Vagina (tissue), 2 donors: ENCODE results near the gene PALLD. TPM values are rescaled to one million over a fixed set of nuclear protein-coding genes. Genes with fewer than 3 reads are reported as not detected.

ENCODE experiments used
- DNase-seq, 2 donors: peaks; one replicate each; pipeline ENCODE4 v3.0.0-alpha.2; 2017; ENCODE audit errors: extremely low spot score in 2 of 2
- H3K27ac ChIP-seq: fragments of 200-600 bp; sonication (generic); one replicate; pipeline ENCODE4 v1.5.1; 2019
- H3K27me3 ChIP-seq: fragments of 200-600 bp; sonication (generic); one replicate; pipeline ENCODE4 v1.5.1; 2019
- H3K36me3 ChIP-seq, 2 donors: fragments of 200-600 bp; sonication (generic); one replicate each; pipeline ENCODE4 v1.5.1; 2017 to 2019
- H3K4me1 ChIP-seq: fragments of 200-600 bp; sonication (generic); one replicate; pipeline ENCODE4 v1.5.1; 2019
- H3K4me3 ChIP-seq, 2 donors: fragments of 200-600 bp; sonication (generic); 1 replicate in 1 of 2; 2 replicates in 1 of 2; pipeline ENCODE4 v1.5.1; 2016 to 2019
- H3K9me3 ChIP-seq: fragments of 200-600 bp; sonication (generic); one replicate; pipeline ENCODE4 v1.5.1; 2019
- POLR2A ChIP-seq, 2 donors: fragments of 450-650 bp; IDR thresholded peaks; one replicate each; pipeline ENCODE4 v1.6.1; 2017; ENCODE audit warnings: antibody characterized with exemption in 2 of 2, mild to moderate bottlenecking in 2 of 2, moderate library complexity in 2 of 2
- POLR2AphosphoS5 ChIP-seq, 2 donors: sonication (generic); formaldehyde crosslinking; IDR thresholded peaks; one replicate each; pipeline ENCODE4 v1.9.0; 2017; ENCODE audit warnings: antibody characterized with exemption in 2 of 2, mild to moderate bottlenecking in 2 of 2, low read depth in 1 of 2; ENCODE audit not compliant: insufficient read depth in 1 of 2
- intact Hi-C: fragments of 100-400 bp; cut with DNase I; formaldehyde crosslinking; loops from one replicate; pipeline ENCODE4 v1.15.1; 2023
- total RNA-seq: library from RNA; depleted of rRNA; stranded (reverse); fragments of >200 nt; gene quantifications from one replicate; pipeline ENCODE4 v1.2.3, GENCODE V29; 2016
- TF ChIP-seq, protein P1 (sequence below), 3 experiments: fragments of 450-650 bp in 2 of 3; fragments of 200-600 bp in 1 of 3; sonication (generic) in 1 of 3; IDR thresholded peaks; one replicate each; pipeline ENCODE4 v1.5.1; 2017 to 2019; ENCODE audit warnings: antibody characterized with exemption in 3 of 3, mild to moderate bottlenecking in 2 of 3, moderate library complexity in 2 of 3

Gene PALLD
- total RNA-seq, 1 donor from 2014 or later = 229 TPM

DNA sequence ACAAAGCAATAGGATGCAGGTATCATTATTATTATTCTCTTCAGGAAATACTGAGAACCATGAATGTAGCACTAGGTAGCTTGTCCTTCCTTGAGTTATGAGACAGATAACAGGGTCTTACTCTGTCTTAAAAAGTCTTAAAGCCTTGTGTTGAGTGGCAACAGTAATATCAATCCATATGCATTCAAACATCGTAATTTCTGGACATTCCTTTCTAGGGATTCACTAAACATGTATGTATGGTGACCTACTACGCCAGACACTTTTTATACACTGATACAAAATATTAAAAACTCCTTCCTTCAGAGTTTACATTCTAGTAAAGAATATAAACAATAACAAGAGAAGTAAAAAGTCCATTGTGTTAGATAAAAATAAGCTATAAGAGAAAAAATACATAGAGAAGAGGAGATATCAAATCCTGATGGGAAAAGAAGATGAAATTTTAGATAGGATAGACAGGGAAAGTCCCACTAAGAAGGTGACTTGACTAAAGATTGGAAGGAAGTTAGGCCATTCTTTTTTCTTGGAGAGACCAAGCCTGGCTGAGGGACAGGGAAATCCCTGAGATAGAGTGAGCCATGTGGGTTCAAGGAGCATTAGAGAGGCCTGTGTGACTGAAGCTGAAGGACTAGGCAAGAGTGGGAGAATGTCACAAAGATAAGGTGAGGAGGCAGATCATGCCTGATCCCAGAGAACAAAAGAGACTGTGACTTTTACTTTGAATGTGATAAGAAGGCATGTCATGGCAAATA is 11.5 kb upstream of the PALLD start:
- Histone ChIP-seq H3K27ac (no peak overlapping the region), H3K27me3 (no peaks in the 10 kb centered on the region), H3K9me3 (no peaks in the 10 kb centered on the region), H3K36me3 (no peaks in the 10 kb centered on the region), H3K4me1 (peaks cover 8% of the 10 kb centered on the region), H3K4me3 (no peak overlapping the region)
- intact Hi-C loops = no loop called here
- TF ChIP-seq POLR2A (IDR thresholded peaks at IDR 0.05) (no peak), POLR2AphosphoS5 (IDR thresholded peaks at IDR 0.05; ENCODE audit: insufficient read depth in 1 of 2, low read depth in 1 of 2) (no peak)
- TF ChIP-seq, protein P1, sequence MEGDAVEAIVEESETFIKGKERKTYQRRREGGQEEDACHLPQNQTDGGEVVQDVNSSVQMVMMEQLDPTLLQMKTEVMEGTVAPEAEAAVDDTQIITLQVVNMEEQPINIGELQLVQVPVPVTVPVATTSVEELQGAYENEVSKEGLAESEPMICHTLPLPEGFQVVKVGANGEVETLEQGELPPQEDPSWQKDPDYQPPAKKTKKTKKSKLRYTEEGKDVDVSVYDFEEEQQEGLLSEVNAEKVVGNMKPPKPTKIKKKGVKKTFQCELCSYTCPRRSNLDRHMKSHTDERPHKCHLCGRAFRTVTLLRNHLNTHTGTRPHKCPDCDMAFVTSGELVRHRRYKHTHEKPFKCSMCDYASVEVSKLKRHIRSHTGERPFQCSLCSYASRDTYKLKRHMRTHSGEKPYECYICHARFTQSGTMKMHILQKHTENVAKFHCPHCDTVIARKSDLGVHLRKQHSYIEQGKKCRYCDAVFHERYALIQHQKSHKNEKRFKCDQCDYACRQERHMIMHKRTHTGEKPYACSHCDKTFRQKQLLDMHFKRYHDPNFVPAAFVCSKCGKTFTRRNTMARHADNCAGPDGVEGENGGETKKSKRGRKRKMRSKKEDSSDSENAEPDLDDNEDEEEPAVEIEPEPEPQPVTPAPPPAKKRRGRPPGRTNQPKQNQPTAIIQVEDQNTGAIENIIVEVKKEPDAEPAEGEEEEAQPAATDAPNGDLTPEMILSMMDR (IDR thresholded peaks at IDR 0.05) = no peak
- DNase-seq = no peak

DNA sequence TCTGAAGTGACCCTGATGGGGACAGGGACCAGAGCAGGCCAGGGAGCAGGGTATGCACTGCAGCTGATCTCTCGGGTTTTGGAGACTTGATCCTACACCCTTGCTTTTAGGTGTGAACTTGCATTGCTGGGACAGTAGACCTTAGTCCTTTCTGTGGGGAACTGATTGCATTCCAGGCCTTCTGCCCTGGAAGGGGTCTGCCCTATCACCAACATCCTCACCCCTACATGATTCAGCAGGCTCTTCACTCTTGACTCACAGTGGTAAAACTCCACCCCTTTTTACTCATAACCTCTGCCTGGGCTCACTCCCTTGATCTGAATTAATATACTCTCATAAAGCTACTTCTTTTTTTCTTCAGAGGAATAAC is 10.0 kb upstream of the PALLD start:
- H3K36me3 ChIP-seq = no peaks in the 10 kb centered on the region
- peaks cover under 1% of the 10 kb centered on the region for H3K4me1 ChIP-seq
- no peaks in the 10 kb centered on the region for H3K27me3 ChIP-seq
- H3K27ac ChIP-seq = no peak overlapping the region
- no peak for TF ChIP-seq POLR2AphosphoS5 (IDR thresholded peaks at IDR 0.05; ENCODE audit: insufficient read depth in 1 of 2, low read depth in 1 of 2)
- TF ChIP-seq, protein P1 (IDR thresholded peaks at IDR 0.05) = no peak
- TF ChIP-seq POLR2A (IDR thresholded peaks at IDR 0.05) = no peak
- H3K4me3 ChIP-seq = no peak overlapping the region
- DNase-seq = no peak
- intact Hi-C loops = no loop called here
- H3K9me3 ChIP-seq = no peaks in the 10 kb centered on the region

DNA sequence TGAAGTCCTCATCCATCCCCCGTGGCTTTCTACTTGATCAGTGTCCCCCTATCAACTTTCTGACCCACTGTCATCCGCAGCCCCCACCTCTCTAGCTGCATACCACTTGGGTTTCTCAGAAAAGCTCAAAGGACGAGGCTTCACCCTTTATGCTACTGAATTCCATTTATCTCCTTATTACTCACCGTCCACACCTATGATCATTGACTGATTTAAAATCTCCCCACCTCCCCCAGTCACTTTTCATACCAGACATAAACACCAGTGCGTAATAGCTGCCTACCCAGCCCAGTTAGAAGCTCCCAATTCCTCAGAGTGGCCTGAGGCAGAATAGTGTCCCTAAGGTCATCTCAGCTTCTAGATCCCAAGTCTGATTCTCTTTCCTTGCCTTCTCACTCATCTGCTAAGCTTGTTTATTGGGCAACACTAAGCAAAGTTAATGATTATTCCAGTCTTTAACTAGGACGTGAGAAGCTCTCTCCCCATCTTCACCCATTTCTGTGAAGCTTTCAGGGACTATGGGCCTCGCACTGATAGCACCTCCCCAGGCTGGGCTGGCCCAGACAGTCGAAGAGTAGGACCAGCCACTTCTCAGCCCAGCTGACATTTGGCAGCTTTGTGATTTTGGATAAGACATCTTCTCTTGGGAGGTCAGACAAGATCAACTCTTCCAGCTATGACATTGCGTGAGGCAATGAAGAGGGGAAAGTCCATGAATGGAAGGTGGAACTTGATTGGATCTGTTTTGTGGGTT is 9.4 kb upstream of the PALLD start:
- intact Hi-C loops = no loop called here
- TF ChIP-seq POLR2A (IDR thresholded peaks at IDR 0.05) = no peak
- no peak for TF ChIP-seq POLR2AphosphoS5 (IDR thresholded peaks at IDR 0.05; ENCODE audit: insufficient read depth in 1 of 2, low read depth in 1 of 2)
- TF ChIP-seq, protein P1 (IDR thresholded peaks at IDR 0.05) = no peak
- H3K27ac ChIP-seq = no peak overlapping the region

DNA sequence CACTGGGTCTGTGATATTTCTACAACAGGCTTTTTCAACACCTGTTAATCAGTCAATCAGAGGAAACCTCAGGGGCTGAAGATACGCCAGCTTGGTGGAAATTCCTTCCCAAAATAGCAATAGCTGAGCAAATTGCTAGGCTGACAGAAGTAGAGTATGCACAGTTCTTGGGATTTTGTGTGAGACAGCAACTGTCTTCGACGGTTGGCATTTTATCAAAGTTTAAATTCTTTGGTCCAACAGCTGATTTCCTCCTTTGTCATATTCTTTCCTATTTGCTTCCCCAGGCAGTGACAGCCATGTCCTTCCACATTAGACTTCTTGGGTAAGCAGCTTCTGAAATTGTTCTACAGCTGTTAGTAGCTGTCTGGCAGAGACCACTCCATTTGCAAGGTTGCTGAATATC is 8.0 kb upstream of the PALLD start:
- H3K4me3 ChIP-seq = no peak overlapping the region
- TF ChIP-seq POLR2AphosphoS5 (IDR thresholded peaks at IDR 0.05; ENCODE audit: insufficient read depth in 1 of 2, low read depth in 1 of 2) = no peak
- TF ChIP-seq, protein P1 (IDR thresholded peaks at IDR 0.05) = no peak
- TF ChIP-seq POLR2A (IDR thresholded peaks at IDR 0.05) = no peak

More for the DNA sequence above, 9.4 kb upstream of the PALLD start:
- DNase-seq = no peak
- no peaks in the 10 kb centered on the region for H3K36me3 ChIP-seq
- no peaks in the 10 kb centered on the region for H3K9me3 ChIP-seq
- H3K4me3 ChIP-seq = no peak overlapping the region
- H3K27me3 ChIP-seq = no peaks in the 10 kb centered on the region
- no peaks in the 10 kb centered on the region for H3K4me1 ChIP-seq

DNA sequence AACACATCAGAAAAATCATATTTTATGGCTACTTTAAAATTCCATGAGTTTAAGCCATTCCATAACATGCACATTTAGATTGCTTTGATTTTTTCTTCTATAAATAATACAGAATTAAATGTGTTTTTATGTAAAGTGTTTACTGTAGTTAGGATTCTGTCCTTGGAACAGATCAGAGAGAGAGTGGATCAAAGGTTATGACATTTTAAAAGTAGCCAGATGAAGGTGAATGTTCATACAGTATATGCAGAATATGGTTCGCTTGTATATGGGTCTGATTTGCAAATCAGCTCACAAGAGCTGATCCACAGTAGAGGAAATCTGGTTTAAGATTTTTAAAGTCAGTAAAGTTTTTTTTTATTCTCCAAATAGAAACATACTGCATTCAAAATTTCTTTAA is 7.2 kb upstream of the PALLD start:
- intact Hi-C loops = no loop called here
- H3K4me3 ChIP-seq = no peak overlapping the region

More for the DNA sequence above, 8.0 kb upstream of the PALLD start:
- Histone ChIP-seq H3K27me3 (no peaks in the 10 kb centered on the region), H3K4me1 (no peaks in the 10 kb centered on the region), H3K27ac (no peak overlapping the region), H3K36me3 (no peaks in the 10 kb centered on the region), H3K9me3 (no peaks in the 10 kb centered on the region)
- intact Hi-C loops = no loop called here
- DNase-seq = no peak

More for the DNA sequence above, 7.2 kb upstream of the PALLD start:
- Histone ChIP-seq H3K4me1 (no peaks in the 10 kb centered on the region), H3K36me3 (no peaks in the 10 kb centered on the region), H3K27ac (no peak overlapping the region), H3K9me3 (no peaks in the 10 kb centered on the region), H3K27me3 (no peaks in the 10 kb centered on the region)
- no peak for DNase-seq
- no peak for TF ChIP-seq POLR2A (IDR thresholded peaks at IDR 0.05)
- TF ChIP-seq, protein P1 (IDR thresholded peaks at IDR 0.05) = no peak
- no peak for TF ChIP-seq POLR2AphosphoS5 (IDR thresholded peaks at IDR 0.05; ENCODE audit: insufficient read depth in 1 of 2, low read depth in 1 of 2)
